Germinal center (tissue), 1 donor: ENCODE measurements around the gene ATP1A1.

ENCODE experiments used
- DNase-seq: peaks from one replicate; pipeline ENCODE4 v3.0.0; 2012; ENCODE audit warnings: mixed read lengths, low spot score

ATP1A1 gene

GRCh38 chr1:116372651-116373430, at the start of gene ATP1A1:
ATP1A1 (plus strand) TSS chr1:116373244; CDS start chr1:116373512, 268 bp downstream.
- DNase-seq: peak; percentile 96

GRCh38 chr1:116323491-116323890, 49.6 kb upstream of the ATP1A1 start:
- DNase-seq: no peak

- DNase-seq: no peak
Measured at GRCh38 chr1:116324411-116324810, 48.6 kb upstream of the ATP1A1 start.

DNA sequence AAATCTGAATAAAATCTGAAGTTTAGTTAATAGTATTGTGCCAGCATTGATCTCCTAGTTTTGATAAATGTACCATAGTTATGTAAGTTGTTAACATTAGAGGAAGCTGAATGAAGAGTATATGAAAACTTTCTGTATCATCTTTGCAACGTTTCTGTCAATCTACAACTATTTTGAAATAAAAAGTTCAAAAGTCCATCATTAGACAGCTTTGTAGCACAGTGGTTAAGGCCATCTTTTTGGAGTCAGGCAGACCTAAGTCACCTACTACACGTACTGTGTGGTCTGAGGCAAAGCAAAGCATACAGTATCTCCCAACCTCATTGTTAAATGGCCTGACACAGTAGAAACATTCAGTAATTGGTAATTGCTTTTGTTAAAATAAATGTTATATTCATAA, 47.9 kb upstream of the ATP1A1 start:
- no peak for DNase-seq

- no peak for DNase-seq
Measured at GRCh38 chr1:116325922-116326321, 47.1 kb upstream of the ATP1A1 start.

DNA sequence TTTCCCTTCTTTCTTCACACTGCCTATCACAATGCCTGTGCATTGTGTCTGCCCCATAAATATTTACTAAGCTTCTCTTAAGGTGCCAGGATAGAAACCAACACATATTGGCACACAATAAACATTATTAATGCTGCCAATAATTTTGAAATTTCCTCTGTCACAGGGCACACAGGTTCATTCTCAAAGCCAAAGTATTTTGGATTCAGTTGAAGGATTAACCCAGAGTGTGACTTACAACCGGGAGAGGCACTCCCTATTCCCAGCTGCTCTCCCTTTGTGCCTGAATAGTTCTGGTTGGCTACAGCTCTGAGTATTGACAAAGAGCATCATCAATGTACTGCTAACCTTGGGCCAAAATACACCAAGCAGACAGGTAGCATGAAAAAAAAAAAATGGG, 46.6 kb upstream of the ATP1A1 start:
- DNase-seq: no peak

GRCh38 chr1:116328671-116329070, 44.4 kb upstream of the ATP1A1 start:
- no peak for DNase-seq

GRCh38 chr1:116329524-116330341, 43.3 kb upstream of the ATP1A1 start:
- DNase-seq: no peak

DNA sequence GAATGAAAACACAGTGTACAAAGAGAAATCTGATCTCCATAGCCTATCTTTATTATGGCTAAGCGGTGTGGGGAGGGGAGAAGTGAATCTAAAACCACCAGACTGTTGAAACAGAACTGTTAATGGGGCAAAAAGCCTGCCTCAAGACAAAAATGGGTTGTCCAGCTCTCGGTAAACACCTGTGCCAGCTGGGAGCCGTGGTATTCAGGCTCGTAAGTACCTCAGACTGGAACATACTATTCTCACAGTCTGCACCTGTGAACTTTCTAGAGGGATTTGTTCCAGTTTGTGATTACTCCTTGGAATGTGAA, 42.7 kb upstream of the ATP1A1 start:
- no peak for DNase-seq

DNA sequence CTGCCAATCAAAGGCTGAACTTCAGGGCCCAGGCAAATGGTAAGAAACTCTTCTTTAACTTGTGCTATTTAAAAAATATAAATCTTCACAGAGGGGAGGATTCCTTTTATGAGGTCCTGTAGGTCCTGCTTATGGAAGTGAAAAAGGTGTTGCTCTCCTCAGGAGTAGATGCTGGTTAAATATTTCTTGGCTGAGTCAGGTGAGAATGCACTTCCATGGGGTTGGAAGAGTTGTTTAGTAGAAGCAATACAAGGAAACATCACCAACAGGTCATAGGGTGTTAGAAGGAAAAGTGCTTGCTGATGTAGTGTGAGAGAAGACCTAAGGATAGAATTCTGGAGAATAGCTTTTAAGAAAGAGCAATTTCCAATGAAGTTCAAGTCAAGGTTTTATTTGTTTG, 42.2 kb upstream of the ATP1A1 start:
- DNase-seq: no peak

DNA sequence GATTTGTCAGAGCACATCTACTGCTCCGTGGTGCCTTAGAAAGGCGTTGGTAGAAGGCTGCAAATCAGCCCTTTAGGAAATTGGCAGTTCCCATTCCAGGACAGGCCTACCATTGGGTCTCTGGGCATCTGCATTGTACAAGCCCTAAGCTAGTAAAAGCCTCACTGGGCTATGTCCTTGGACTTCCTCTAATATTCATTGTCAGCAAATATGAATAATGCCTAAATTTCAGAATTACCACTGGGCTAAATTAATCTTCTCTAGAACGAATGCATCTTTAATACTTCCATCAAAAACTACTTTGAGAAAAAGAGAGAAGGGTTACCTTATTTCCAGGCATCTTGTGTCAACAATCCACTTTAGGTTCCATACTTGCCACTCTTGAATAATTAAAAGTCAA, 41.5 kb upstream of the ATP1A1 start:
- DNase-seq: no peak

DNA sequence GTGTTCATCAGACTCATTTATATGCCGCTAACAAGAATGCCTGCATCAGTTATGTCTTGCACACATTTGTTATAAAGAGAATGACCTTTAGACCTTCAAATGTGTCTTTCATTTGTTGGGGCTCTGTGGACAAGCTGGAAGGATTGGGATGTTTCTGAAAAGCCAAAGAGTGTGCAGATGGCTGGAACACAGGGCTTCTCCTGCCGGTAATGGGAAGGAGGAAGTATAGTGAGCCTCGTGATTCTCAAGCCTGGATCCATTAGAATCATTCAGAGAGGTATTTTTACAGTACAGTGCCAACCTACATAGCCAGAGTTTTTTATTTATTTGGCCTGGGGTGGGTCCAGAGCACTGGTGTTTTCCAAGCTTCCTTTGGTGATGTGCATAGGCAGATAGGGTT, 40.6 kb upstream of the ATP1A1 start:
- no peak for DNase-seq

GRCh38 chr1:116333171-116334014, 39.7 kb upstream of the ATP1A1 start:
- no peak for DNase-seq

GRCh38 chr1:116334015-116334547, 39.0 kb upstream of the ATP1A1 start:
- no peak for DNase-seq

- DNase-seq: no peak
Measured at GRCh38 chr1:116334868-116335635, 38.0 kb upstream of the ATP1A1 start.

DNA sequence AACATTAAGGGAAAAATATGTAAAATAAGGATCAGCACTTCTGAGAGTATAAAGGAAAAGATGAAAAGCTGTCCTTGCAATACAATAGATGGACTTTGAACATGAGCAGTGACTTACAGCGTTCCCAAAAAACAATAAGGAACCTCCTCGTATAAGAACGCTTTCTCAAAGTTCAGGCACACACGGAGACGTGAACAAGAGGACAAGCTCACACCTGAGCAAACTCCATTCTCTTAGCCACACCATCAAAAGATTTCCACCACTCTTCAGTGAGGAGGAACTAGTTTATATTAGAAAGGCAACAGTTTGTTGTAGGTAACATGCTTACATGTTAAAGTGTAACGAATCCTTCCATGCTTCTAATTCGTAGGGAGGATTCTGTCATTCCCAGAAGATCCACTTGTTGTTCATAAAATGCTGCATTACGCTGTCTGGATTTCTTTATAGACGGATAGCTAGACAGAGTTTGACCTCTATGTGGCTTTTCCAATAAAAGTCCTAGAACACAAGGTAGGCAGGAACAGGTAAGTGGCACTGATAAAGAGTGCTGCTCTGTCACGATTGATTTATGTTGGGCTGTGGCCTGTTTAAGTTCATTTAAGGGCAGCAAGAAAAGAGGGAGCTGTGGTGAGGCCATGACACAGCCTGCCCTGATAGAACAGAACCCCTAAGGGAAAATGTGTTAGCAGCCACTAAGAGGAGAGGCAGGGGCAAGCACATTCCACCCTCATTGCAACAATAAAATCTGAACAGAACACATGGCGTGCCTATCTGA, 37.0 kb upstream of the ATP1A1 start:
- no peak for DNase-seq

GRCh38 chr1:116337398-116337797, 35.6 kb upstream of the ATP1A1 start:
- no peak for DNase-seq

- no peak for DNase-seq
Measured at GRCh38 chr1:116338400-116338799, 34.6 kb upstream of the ATP1A1 start.

- no peak for DNase-seq
Measured at GRCh38 chr1:116340506-116341231, 32.4 kb upstream of the ATP1A1 start.

DNA sequence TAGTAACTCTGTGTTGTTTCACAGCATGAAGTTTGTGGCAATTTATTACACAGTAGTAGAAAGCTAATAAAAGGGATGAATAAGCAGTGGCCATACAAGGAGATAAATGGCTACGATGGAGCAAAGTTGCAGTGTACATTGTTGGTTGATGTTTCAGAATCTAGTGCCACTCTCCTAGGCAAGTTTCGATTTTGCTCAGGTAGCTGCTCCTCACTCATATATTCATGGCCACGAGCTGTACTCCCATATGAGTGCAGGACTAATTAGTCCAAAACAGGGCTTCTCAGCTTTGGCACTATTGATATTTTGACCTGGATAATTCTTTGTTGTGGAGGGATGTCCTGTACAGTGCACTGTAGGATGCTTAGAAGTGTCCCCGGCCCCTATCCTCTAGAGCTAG, 30.0 kb upstream of the ATP1A1 start:
- no peak for DNase-seq
